ENCODE measurements around the gene BARHL1. TPM values are rescaled to one million over a fixed set of nuclear protein-coding genes. Genes with fewer than 3 reads are reported as not detected.

The BARHL1 gene
- total and polyA plus RNA-seq, 2 experiments from 2014 or later: not detected

- H3K79me2 ChIP-seq (replicated peaks; ENCODE audit: insufficient read depth): no peaks in the 10 kb centered on the region
- H3K36me3 ChIP-seq (ENCODE audit: insufficient read depth): no peaks in the 10 kb centered on the region
- Mint-ChIP-seq H3K4me3 (peak overlapping the region; percentile 3; the same call in 1 of the 3 replicates), H3K27me3 (ENCODE audit: insufficient read depth, low read depth, poor library complexity) (peaks cover 89% of the 10 kb centered on the region), H3K4me1 (peaks cover 59% of the 10 kb centered on the region), H3K36me3 (ENCODE audit: low read depth) (peaks cover under 1% of the 10 kb centered on the region), H3K27ac (no peak overlapping the region), H3K9me3 (no peaks in the 10 kb centered on the region)
- peaks cover 100% of the 10 kb centered on the region for H3K27me3 ChIP-seq (ENCODE audit: insufficient read depth)
- no peak for DNase-seq (ENCODE audit: low spot score)
- peaks cover 20% of the 10 kb centered on the region for H4K20me1 ChIP-seq (replicated peaks; ENCODE audit: insufficient read depth)
- no peak overlapping the region; the same call in 1 of the 2 replicates for H3K4me2 ChIP-seq
- no peak for TF ChIP-seq CTCF (conservative IDR thresholded peaks at IDR 0.05; ENCODE audit: low read depth in 2 of 2)
- TF ChIP-seq EZH2phosphoT487 (IDR thresholded peaks at IDR 0.05; ENCODE audit: unreplicated experiment): no peak
- no peak for TF ChIP-seq STAT1 (IDR thresholded peaks at IDR 0.05; ENCODE audit: unreplicated experiment)
- peak; percentile 87 for TF ChIP-seq EZH2 (IDR thresholded peaks at IDR 0.05; ENCODE audit: low read depth, unreplicated experiment)
- no peak for TF ChIP-seq JUNB (IDR thresholded peaks at IDR 0.05; ENCODE audit: unreplicated experiment)
- TF ChIP-seq ZNF331 (CRISPR knock-in tag; IDR thresholded peaks at IDR 0.05; ENCODE audit: low read depth): no peak
- no peak overlapping the region for H3K27ac ChIP-seq (ENCODE audit: low read depth)
- H3K9me2 ChIP-seq (ENCODE audit: insufficient read depth): no peaks in the 10 kb centered on the region
- H2AFZ ChIP-seq: no peak overlapping the region
- H3K4me1 ChIP-seq (ENCODE audit: insufficient read depth): peaks cover 65% of the 10 kb centered on the region
- no peak overlapping the region for H3K4me3 ChIP-seq
- 0 out of 2 replicates have a peak, but pooled peaks cover 21% of the 10 kb centered on the region for H3F3A ChIP-seq (replicated peaks; ENCODE audit: low read depth)
- no peak for ATAC-seq
These were observed 5.7 kb downstream of the BARHL1 start for GRCh38 chr9:132588098-132588497.

GRCh38 chr9:132588501-132589147 is 6.2 kb downstream of the BARHL1 start:
- peaks cover 14% of the 10 kb centered on the region for H4K20me1 ChIP-seq (replicated peaks; ENCODE audit: insufficient read depth)
- ATAC-seq (peak; percentile 8), DNase-seq (ENCODE audit: low spot score) (peak; percentile 68)
- H3K9me3 Mint-ChIP-seq: no peaks in the 10 kb centered on the region
- no peak overlapping the region for H3K27ac Mint-ChIP-seq
- H3K9me2 ChIP-seq (ENCODE audit: insufficient read depth): no peaks in the 10 kb centered on the region
- no peaks in the 10 kb centered on the region for H3K79me2 ChIP-seq (replicated peaks; ENCODE audit: insufficient read depth)
- peak overlapping the region; percentile 80; the same call in 1 of the 2 replicates for H3K4me2 ChIP-seq
- peak overlapping the region; percentile 53 for H3K4me3 Mint-ChIP-seq
- no peak for TF ChIP-seq STAT1 (IDR thresholded peaks at IDR 0.05; ENCODE audit: unreplicated experiment)
- TF ChIP-seq EZH2 (IDR thresholded peaks at IDR 0.05; ENCODE audit: low read depth, unreplicated experiment): peak; percentile 2
- 0 out of 2 replicates have a peak, but pooled peaks cover 19% of the 10 kb centered on the region for H3F3A ChIP-seq (replicated peaks; ENCODE audit: low read depth)
- peaks cover 6% of the 10 kb centered on the region for H3K36me3 Mint-ChIP-seq (ENCODE audit: low read depth)
- H3K36me3 ChIP-seq (ENCODE audit: insufficient read depth): no peaks in the 10 kb centered on the region
- no peak overlapping the region for H2AFZ ChIP-seq
- peak overlapping the region; percentile 58; the same call in 1 of the 2 replicates for H3K4me3 ChIP-seq
- no peak overlapping the region for H3K27ac ChIP-seq (ENCODE audit: low read depth)
- peaks cover 89% of the 10 kb centered on the region for H3K27me3 Mint-ChIP-seq (ENCODE audit: insufficient read depth, low read depth, poor library complexity)
- H3K4me1 Mint-ChIP-seq: peaks cover 59% of the 10 kb centered on the region
- peaks cover 100% of the 10 kb centered on the region for H3K27me3 ChIP-seq (ENCODE audit: insufficient read depth)
- peaks cover 63% of the 10 kb centered on the region for H3K4me1 ChIP-seq (ENCODE audit: insufficient read depth)
